Fibroblast of skin of left quadriceps (primary cell): ENCODE measurements around the gene HLA-DPA1.
A peak's percentile ranks its signal among the peaks of the same experiment; 100 is the strongest.

Source experiments
- DNase-seq, 2 experiments: peaks; one replicate each; pipeline ENCODE4 v3.0.0-alpha.2; 2013; ENCODE audit warnings: low read depth in 2 of 2

The HLA-DPA1 gene

DNA sequence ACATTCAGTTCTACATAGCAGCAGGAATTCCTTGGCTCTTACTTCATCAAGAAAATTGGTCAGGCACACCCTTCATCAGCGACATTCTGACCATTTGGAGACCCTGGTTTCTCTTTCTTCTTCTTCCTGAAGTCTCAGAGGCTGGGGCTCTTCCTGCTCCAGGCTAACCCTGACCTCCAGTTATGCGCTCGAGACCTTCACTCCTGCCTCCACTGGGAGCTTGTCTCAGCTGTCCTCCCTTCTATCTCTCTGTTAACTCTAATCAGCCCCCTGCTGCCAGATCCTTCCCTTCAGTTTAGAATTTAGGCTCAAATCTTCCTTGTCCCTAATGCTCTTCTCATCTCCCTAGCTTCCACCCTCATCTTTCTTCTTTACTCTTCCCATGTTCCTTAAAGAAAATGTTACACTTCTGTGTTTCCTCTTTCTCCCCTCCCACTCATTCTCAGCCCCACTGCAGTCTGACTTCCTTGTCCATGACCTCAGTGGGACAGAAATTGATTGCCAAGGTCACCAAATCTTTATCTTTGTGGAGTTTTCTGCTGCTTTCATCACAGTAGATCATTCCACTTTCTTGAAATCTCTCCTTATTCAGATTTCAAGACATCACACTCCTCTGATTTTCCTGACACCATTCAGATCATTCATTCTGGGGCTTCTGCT is 55.6 kb downstream of the HLA-DPA1 start:
- DNase-seq: no peak

DNA sequence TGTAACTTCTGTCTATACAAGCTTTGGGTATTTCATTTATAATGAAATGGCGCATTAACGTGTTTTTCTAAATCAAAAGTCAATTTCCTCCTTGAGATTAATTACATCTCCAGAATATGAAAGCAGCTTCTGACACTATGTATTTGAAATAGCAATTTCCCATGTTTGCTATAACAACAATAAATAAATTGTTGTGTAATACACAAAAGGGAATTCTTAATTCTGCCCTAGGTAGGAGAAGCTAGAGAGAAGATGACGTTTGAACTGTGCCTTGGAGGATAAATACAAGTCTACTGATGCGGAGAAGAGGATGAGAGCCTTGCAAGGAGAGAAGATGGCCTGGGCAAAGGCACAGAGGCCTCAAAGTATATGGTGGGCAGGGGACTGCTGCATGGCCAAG is 56.4 kb downstream of the HLA-DPA1 start:
- no peak for DNase-seq

DNA sequence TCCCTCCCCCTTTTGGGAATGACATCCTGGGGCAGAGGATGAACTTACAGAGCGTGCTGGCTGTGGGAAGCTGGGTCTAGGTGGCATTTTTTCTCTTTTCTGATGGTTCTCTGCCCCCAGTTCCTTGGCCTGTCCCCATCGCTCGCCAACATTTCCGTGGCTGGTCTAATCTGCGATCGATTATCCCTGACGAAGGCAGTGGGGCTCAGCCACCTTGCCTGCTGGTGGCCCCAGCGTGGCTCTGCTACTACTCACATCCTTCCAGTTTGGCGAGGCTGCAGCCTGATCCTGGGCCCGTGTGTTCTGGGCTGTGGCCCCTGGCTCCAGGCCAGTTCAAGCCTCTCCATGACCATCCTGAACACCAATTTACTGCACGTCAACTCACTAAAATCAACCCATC is 57.7 kb downstream of the HLA-DPA1 start:
- no peak for DNase-seq

DNA sequence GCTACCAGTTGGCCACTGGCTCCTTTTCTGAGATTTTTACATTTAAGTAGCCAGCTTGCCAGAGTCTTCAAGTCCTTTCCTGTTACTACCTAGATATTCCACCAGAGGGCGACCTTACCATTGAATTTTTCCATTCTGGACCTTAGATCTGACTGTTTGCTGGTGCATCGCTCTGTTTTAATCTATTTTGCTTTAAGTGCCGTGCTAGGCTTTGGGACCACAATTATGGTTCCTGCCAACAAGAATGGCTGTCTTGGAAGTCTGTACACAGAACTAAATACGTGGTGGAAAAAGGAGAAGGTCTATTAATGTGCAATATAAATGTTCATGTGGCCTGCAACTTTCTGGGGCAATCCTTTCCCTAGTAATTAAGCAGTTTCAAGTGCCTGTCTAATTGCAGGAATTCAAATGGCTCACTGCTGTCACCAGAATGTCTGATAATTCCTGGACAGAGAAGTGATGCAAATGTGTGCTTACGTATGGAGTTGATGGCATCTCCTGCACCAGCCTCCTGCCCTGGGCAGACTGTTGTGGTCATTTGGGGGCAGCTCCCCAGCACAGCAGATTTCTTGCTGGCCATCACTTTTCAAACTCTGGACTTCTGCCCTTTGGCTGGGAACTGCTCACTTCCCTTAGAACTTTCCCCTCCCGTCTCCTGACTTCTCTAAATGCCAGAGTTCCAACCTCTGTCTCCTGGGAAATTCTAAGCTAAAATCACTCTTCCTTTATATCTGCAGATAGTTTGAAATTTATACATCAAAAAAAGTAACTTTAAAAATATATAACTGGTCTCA is 58.4 kb downstream of the HLA-DPA1 start:
- DNase-seq: peak; percentile 56 to 57
